SH-SY5Y (cell line): ENCODE data around the gene ADGRA1.

Experiments used
- GATA2 ChIP-seq: IDR thresholded peaks from 2 replicates; pipeline ENCODE4 v1.6.1; 2011; ENCODE audit warnings: mild to moderate bottlenecking, low read depth, low read length
- GATA3 ChIP-seq: IDR thresholded peaks from 2 replicates; pipeline ENCODE4 v1.6.1; 2011; ENCODE audit warnings: low read depth, mild to moderate bottlenecking, low read length, moderate library complexity

The ADGRA1 gene

GRCh38 chr10:133115976-133116375 lies 28.3 kb downstream of the ADGRA1 start:
- TF ChIP-seq GATA3: no peak
- TF ChIP-seq GATA2: no peak

GRCh38 chr10:133116455-133116854 lies 28.7 kb downstream of the ADGRA1 start:
- TF ChIP-seq GATA2 (no peak), GATA3 (no peak)

GRCh38 chr10:133117036-133117687 lies 29.4 kb downstream of the ADGRA1 start:
- TF ChIP-seq GATA2 (no peak), GATA3 (no peak)

- TF ChIP-seq GATA3: no peak
- no peak for TF ChIP-seq GATA2
These were observed 30.0 kb downstream of the ADGRA1 start for GRCh38 chr10:133117688-133118071.

GRCh38 chr10:133121479-133121878 lies 33.8 kb downstream of the ADGRA1 start:
- TF ChIP-seq GATA2 (no peak), GATA3 (no peak)

- no peak for TF ChIP-seq GATA2
- TF ChIP-seq GATA3: no peak
These were observed 34.6 kb downstream of the ADGRA1 start for GRCh38 chr10:133122171-133122935.

- no peak for TF ChIP-seq GATA2
- TF ChIP-seq GATA3: no peak
These were observed 35.5 kb downstream of the ADGRA1 start for GRCh38 chr10:133123050-133123745.

GRCh38 chr10:133123746-133124356 lies 36.1 kb downstream of the ADGRA1 start:
- TF ChIP-seq GATA3: no peak
- no peak for TF ChIP-seq GATA2

- TF ChIP-seq GATA2 (no peak), GATA3 (no peak)
These were observed 36.9 kb downstream of the ADGRA1 start for GRCh38 chr10:133124357-133125211.

- TF ChIP-seq GATA2: no peak
- no peak for TF ChIP-seq GATA3
These were observed 38.2 kb downstream of the ADGRA1 start for GRCh38 chr10:133125901-133126300.

- TF ChIP-seq GATA2: no peak
- TF ChIP-seq GATA3: no peak
These were observed 38.9 kb downstream of the ADGRA1 start for GRCh38 chr10:133126431-133127290.

GRCh38 chr10:133127291-133128125 lies 39.8 kb downstream of the ADGRA1 start:
- no peak for TF ChIP-seq GATA3
- no peak for TF ChIP-seq GATA2
